Memory B cell (primary cell): ENCODE results near the gene NEU4.

Experiments
- ATAC-seq: fragments of 150-1000 bp; cut with Tn5 transposase; 2 replicates; pipeline ENCODE4 v1.10.0; 2021; ENCODE audit warnings: low read depth, mild to moderate bottlenecking, moderate library complexity
- DNase-seq, 2 donors: peaks; one replicate each; pipeline ENCODE4 v3.0.0; 2022; ENCODE audit warnings: low spot score in 2 of 2
- H3K27ac Mint-ChIP-seq: one replicate; pipeline ENCODE4 v1.8.0; 2022; ENCODE audit warnings: mild to moderate bottlenecking, moderate library complexity, mixed read lengths
- H3K27me3 Mint-ChIP-seq: one replicate; pipeline ENCODE4 v1.8.0; 2022; ENCODE audit warnings: mixed read lengths
- H3K36me3 Mint-ChIP-seq: one replicate; pipeline ENCODE4 v1.8.0; 2022; ENCODE audit warnings: mild to moderate bottlenecking, mixed read lengths
- H3K4me1 Mint-ChIP-seq: one replicate; pipeline ENCODE4 v1.8.0; 2022; ENCODE audit warnings: mixed read lengths
- H3K4me3 Mint-ChIP-seq: one replicate; pipeline ENCODE4 v1.8.0; 2022; ENCODE audit warnings: mild to moderate bottlenecking, moderate library complexity, mixed read lengths
- H3K9me3 Mint-ChIP-seq: one replicate; pipeline ENCODE4 v1.8.0; 2022; ENCODE audit warnings: mixed read lengths

Gene NEU4

DNA sequence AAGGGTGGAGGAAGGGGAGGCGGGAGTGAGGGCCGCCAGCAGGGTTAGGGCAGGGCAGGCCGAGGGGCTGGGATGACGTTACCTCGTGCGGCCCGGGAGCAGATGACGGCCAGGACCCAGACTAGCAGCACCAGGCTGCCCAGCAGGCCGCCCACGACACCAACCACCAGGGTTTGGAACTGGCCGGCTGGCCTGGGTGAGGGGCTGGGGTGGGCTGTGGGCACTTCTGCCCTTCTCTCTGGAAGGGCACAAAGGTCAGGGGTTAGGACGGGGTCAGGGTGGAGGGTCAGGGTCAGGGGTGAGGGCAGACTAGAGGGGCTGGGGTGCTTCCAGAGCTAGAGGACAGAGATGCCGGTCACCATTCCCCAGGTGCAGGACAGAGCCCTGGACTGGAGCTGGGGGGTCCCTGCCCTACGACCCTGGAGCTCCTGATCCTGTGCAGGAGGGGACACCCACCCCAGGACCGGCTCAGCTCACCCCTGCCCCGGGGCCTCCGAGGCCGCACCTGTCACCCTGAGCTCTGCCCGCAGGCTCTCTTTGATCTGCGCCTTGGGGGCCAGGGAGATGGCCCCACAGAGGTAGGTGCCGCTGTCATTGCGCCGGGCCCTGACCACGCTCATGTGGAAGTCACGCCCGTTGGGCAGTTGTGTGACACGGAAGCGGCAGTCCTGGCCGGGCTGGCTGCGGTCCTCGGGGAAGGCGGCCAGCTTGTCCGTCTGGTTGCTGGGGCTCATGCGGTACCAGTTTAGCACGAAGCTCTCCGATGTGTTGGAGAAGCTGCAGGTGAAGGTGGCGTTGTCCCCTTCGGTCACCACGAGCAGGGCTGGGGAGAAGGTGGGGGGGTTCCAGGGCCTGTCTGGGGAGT is 43.4 kb downstream of the NEU4 start:
- no peak overlapping the region for H3K27ac Mint-ChIP-seq
- no peaks in the 10 kb centered on the region for H3K9me3 Mint-ChIP-seq
- no peaks in the 10 kb centered on the region for H3K36me3 Mint-ChIP-seq
- DNase-seq (no peak), ATAC-seq (no peak)
- no peaks in the 10 kb centered on the region for H3K27me3 Mint-ChIP-seq
- H3K4me1 Mint-ChIP-seq = no peaks in the 10 kb centered on the region
- H3K4me3 Mint-ChIP-seq = no peak overlapping the region

DNA sequence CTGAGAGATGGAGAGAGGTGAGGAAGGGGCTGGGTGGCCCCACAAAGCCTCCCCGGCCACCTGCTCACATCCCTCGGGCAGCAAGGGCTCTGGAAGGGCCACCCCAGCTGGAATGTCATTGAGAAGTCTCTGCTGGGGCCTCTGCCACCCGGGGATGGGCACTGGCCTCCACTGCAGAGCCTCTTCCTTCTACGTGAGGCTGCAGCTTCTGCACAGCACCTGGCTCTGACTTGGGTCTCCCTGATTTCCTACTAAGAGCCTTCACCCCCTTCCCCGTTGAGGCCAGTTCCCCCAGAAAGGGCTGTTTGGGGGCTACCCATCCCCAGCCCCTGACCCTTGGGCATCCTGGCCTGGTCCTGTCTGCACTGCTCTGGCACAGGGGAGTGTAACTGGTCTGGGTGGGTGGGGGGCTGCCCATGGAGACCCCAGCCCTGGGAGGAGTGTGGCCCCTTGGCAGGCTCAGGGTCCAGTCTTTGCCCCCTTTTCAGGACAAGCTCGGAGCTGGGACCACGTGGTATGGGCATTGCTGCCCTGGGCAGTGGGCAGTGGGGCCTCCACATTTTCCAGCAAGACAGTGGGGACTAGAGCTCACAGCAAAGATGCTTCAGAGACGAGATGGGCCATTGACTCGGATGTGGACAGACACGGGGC is 44.1 kb downstream of the NEU4 start:
- DNase-seq (no peak), ATAC-seq (no peak)
- no peaks in the 10 kb centered on the region for H3K9me3 Mint-ChIP-seq
- H3K4me3 Mint-ChIP-seq = no peak overlapping the region
- H3K36me3 Mint-ChIP-seq = no peaks in the 10 kb centered on the region
- no peaks in the 10 kb centered on the region for H3K27me3 Mint-ChIP-seq
- H3K4me1 Mint-ChIP-seq = no peaks in the 10 kb centered on the region
- no peak overlapping the region for H3K27ac Mint-ChIP-seq

DNA sequence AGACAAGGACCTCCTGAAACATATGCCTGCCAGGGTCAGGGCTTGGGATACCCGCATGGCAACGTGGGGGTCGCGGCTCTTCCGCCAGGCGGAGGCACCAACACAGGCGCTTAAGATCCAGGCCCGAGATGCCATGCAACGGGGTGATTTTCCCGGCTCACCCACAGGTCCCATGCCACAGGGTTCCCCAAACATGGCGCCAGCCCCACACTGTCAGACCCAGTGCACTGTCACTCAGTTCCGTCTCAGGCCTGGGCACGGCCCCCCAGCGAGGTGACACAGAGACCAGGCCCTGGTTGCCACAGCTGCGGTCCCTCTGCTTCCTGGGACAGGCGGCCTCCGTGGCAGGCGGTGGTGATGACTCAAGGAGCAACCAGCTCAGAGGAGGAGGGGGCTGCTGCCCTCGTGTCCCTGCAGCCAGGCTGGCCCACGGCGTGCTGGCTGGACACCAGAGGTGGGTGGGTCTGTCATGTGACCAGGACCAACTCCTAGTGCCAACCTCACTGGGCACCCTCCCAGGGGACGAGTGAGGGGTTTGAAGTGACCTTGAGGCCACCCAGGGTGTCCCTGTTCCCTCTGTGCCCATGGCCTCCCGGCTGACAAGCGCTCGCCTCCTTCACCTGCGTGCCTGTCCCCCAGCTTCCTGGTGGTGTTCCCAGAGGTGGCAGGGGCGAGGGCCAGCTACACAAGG is 44.8 kb downstream of the NEU4 start:
- H3K9me3 Mint-ChIP-seq = no peaks in the 10 kb centered on the region
- DNase-seq (no peak), ATAC-seq (no peak)
- H3K27me3 Mint-ChIP-seq = no peaks in the 10 kb centered on the region
- H3K4me3 Mint-ChIP-seq = no peak overlapping the region
- H3K36me3 Mint-ChIP-seq = no peaks in the 10 kb centered on the region
- no peak overlapping the region for H3K27ac Mint-ChIP-seq
- peaks cover 2% of the 10 kb centered on the region for H3K4me1 Mint-ChIP-seq

GRCh38 chr2:241854342-241855244 is 45.6 kb downstream of the NEU4 start:
- Mint-ChIP-seq H3K27ac (no peak overlapping the region), H3K9me3 (no peaks in the 10 kb centered on the region), H3K4me1 (peaks cover 6% of the 10 kb centered on the region), H3K4me3 (no peak overlapping the region), H3K36me3 (no peaks in the 10 kb centered on the region), H3K27me3 (no peaks in the 10 kb centered on the region)
- DNase-seq (no peak), ATAC-seq (no peak)

- DNase-seq (no peak), ATAC-seq (no peak)
- H3K9me3 Mint-ChIP-seq = no peaks in the 10 kb centered on the region
- H3K4me1 Mint-ChIP-seq = peaks cover 9% of the 10 kb centered on the region
- peak overlapping the region; percentile 41 for H3K27ac Mint-ChIP-seq
- H3K4me3 Mint-ChIP-seq = no peak overlapping the region
- no peaks in the 10 kb centered on the region for H3K27me3 Mint-ChIP-seq
- H3K36me3 Mint-ChIP-seq = no peaks in the 10 kb centered on the region
These were observed 46.4 kb downstream of the NEU4 start for GRCh38 chr2:241855245-241855887.

- H3K4me1 Mint-ChIP-seq = peaks cover 9% of the 10 kb centered on the region
- H3K27me3 Mint-ChIP-seq = peaks cover under 1% of the 10 kb centered on the region
- peak overlapping the region; percentile 41 for H3K27ac Mint-ChIP-seq
- no peaks in the 10 kb centered on the region for H3K9me3 Mint-ChIP-seq
- H3K4me3 Mint-ChIP-seq = no peak overlapping the region
- no peak for DNase-seq
- no peak for ATAC-seq
- H3K36me3 Mint-ChIP-seq = no peaks in the 10 kb centered on the region
These were observed 47.0 kb downstream of the NEU4 start for GRCh38 chr2:241855888-241856422.

DNA sequence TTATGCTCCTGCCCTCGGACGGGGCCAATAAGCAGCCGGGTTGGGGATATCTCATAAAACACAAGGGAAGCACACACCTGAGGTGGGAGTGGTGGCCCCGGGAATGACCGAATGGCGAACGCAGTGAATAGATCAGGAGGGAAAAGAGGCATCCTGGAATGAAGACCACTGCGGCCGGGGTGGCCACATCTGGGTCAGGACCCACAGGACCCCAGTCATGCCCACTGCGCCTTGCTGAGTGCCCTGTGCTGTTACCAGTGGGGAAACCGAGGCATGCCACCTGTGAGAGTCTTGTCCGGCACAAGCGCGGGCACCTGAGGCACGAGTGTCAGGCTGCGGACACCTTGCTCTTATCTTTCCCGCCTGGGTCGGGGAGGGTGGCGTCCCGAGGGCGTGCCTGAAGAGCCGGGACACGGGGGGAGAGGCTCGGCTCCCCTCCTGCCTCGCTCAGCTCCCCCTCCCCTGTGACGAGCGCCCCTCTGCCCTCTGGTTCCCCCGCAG is 48.1 kb downstream of the NEU4 start:
- H3K9me3 Mint-ChIP-seq = no peaks in the 10 kb centered on the region
- H3K4me1 Mint-ChIP-seq = peaks cover 20% of the 10 kb centered on the region
- peak overlapping the region; percentile 20 for H3K27ac Mint-ChIP-seq
- no peak overlapping the region for H3K4me3 Mint-ChIP-seq
- no peak for ATAC-seq
- no peak for DNase-seq
- no peaks in the 10 kb centered on the region for H3K36me3 Mint-ChIP-seq
- peaks cover 11% of the 10 kb centered on the region for H3K27me3 Mint-ChIP-seq

DNA sequence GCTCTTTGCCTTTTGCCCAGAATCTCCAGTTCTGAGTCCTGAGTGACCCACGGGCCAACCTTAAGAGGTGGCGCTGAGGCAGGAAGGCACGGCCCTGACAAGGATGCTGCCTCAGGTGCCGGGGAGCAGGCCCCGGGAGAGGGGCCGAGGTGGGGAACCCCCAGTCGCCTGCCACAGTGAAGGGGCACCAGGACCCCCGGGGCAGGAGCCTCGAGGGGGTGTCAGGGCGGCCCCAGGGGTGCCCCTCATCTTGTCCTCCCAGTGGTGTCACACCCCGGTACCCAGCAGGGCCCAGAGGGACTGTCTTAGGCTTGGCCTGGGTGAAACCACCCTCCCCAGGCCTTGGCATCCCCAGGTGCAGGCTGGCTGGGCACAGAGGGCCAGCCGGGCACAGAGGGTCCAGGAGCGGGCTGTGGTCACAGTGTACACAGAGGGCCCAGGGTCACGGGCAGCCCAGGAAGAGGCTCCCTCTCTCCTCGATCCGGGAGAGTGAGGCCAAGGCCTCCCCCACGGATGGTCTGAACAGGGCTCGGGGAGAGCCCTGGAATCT is 48.7 kb downstream of the NEU4 start:
- Mint-ChIP-seq H3K27ac (no peak overlapping the region), H3K4me3 (peak overlapping the region; percentile 54), H3K9me3 (no peaks in the 10 kb centered on the region), H3K4me1 (peaks cover 20% of the 10 kb centered on the region), H3K36me3 (no peaks in the 10 kb centered on the region), H3K27me3 (peaks cover 12% of the 10 kb centered on the region)
- DNase-seq = no peak
- no peak for ATAC-seq

GRCh38 chr2:241858206-241859016 is 49.4 kb downstream of the NEU4 start, which contains the start of gene PDCD1:
Gene PDCD1, minus strand, starts transcription at chr2:241858894. Its CDS starts 56 bp downstream, at chr2:241858838.
- Mint-ChIP-seq H3K27me3 (peaks cover 12% of the 10 kb centered on the region), H3K4me3 (peak within 1 kb of the TSS; percentile 88), H3K4me1 (peaks cover 21% of the 10 kb centered on the region), H3K36me3 (no peaks in the 10 kb centered on the region), H3K27ac (peak within 1 kb of the TSS; percentile 94), H3K9me3 (no peaks in the 10 kb centered on the region)
- peak; percentile 47 for ATAC-seq
- peak in 1 of 2 donors; percentile 35 for DNase-seq

DNA sequence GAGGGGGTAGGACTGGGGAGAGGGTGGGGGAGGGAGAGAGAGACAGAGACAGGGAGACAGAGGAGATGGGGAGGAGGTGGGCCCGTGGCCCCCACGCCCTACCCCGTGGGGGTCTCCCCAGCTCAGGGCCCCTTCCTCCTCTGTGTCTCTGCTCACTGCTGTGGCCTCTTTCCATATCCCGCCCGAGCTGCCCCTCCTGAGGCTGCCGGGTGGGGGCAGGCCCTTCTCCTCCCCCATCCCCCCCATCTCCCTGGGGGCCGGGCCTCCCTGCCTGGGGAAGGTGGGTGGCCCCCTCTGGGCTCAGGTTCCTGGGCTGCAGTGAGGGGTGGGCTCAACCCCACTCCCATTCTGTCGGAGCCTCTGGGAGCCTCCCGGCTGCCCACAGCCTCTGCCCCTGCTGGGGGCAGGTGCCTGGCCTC is 50.0 kb downstream of the NEU4 start:
- peaks cover under 1% of the 10 kb centered on the region for H3K36me3 Mint-ChIP-seq
- no peaks in the 10 kb centered on the region for H3K9me3 Mint-ChIP-seq
- peak overlapping the region; percentile 88 for H3K4me3 Mint-ChIP-seq
- peaks cover 13% of the 10 kb centered on the region for H3K27me3 Mint-ChIP-seq
- ATAC-seq (peak; percentile 11), DNase-seq (no peak)
- H3K4me1 Mint-ChIP-seq = peaks cover 23% of the 10 kb centered on the region
- H3K27ac Mint-ChIP-seq = peak overlapping the region; percentile 94

GRCh38 chr2:241859436-241860183 is 50.6 kb downstream of the NEU4 start:
- DNase-seq (peak; percentile 57 to 59), ATAC-seq (peak; percentile 83)
- peaks cover 4% of the 10 kb centered on the region for H3K36me3 Mint-ChIP-seq
- no peaks in the 10 kb centered on the region for H3K9me3 Mint-ChIP-seq
- peak overlapping the region; percentile 88 for H3K4me3 Mint-ChIP-seq
- H3K27me3 Mint-ChIP-seq = peaks cover 19% of the 10 kb centered on the region
- peaks cover 29% of the 10 kb centered on the region for H3K4me1 Mint-ChIP-seq
- H3K27ac Mint-ChIP-seq = peak overlapping the region; percentile 94
